Measurements from ENCODE around the gene UNC13A.

UNC13A gene

DNA sequence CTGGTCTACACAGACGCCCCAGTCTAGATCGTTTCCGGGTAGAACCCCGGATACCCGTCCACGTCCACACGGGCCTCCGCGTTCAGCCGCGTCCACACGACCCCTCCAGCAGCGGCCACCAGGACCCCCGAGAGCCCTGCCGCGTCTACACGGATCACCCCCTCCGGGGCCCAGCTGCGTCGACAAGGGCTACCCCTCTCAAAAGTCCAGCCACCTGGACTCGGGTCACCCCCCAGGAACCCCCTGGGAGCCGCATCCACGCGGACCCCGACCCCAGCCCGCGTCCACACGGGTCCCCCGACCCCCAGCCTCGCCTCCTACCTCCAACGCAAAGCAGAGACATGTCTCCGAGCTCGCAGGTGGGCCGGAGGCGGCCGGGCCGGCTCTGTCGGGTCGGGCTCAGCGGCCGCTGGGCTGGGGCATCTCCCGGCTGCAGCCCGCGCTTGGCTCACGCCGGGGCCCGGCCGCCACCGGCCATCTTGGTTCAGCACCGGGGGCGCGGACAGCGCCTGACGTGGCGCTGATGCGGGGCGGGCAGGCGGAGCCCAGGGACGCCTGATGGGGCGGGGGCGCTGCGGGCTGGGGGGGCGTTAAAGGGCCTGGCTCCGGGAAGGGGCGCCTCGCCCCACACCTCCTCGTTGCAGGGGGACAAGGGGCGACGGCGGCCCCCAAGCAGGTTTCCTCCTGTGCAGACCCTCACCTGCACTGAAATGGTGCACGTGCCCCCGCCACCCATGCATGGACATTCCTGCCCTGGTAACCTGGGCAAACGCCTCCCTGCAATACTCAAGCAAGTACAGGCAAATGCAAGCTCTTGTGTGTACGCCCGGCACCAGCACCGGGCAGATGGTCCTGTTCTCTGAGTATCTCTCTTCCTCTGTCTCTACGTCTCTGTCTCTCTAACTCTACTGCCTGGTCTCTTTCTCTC, at the start of gene UNC13A:
Gene UNC13A, minus strand, starts transcription at position 498 of the 928 bp plus-strand sequence. Its CDS starts 155 bp downstream, at position 343.
- peak in 2 of 4 experiments; percentile 8 to 47 for DNase-seq

DNA sequence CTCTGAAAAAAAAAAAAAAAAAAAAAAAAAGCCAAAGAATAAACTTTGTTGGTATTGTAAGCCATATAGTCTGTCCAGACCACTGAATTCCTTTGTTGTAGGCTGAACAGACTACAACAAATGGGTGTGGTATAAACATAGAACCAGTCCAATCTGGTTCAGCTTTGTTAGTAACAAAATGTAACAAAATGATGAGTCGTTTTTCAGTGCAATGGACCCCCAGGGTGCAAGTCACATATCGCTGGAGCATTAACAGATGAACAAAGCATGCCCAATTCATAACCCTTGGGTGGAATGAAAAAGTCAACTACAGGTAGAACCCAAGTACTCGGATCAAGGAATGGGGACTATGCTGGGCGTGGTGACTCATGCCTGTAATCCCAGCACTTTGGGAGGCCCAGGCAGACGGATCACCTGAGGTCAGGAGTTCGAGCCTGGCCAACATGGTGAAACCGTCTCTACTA, 49.6 kb upstream of the UNC13A start:
- no peak for DNase-seq

DNA sequence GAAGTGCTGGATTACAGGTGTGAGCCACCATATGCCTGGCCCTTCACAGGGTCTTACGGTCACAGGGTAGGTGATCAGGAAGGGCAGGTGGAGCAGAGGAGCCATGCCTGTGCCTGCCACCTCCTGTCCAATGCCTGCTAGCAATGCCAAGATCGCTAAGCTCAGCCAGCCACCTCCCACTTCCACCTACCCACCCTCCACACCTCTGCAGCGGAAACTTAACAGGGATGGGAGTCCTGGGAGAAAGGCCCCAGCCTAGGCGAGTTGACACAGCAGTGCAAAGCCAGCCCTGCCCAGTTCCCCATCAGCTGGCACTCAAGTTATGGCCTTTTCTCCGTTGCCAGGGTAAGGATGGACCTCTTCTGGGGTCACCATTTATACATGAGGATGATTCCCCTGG, 47.3 kb upstream of the UNC13A start:
- no peak for DNase-seq

DNA sequence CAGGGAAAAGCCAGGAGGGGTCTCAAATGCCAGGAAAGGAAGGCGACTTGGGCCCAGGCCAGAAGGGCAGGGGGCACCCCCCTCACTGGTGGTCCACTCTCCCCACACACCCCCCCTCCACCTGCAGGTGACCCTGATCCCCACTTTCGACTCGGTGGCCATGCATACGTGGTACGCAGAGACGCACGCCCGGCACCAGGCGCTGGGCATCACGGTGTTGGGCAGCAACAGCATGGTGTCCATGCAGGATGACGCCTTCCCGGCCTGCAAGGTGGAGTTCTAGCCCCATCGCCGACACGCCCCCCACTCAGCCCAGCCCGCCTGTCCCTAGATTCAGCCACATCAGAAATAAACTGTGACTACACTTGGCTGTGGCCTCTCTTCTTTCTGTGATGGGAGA, 46.0 kb upstream of the UNC13A start:
- DNase-seq = no peak

DNA sequence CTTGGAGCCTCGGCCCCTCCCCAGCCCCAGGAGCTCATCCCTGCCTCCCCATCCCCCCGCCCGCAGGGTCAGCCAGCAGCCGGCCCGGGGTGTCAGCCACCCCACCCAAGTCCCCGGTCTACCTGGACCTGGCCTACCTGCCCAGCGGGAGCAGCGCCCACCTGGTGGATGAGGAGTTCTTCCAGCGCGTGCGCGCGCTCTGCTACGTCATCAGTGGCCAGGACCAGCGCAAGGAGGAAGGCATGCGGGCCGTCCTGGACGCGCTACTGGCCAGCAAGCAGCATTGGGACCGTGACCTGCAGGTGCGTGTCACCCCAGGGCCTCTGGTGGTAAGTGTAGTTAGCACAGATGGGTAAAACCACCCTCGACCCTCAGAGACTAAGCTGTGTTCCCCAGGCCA, 45.0 kb upstream of the UNC13A start:
- DNase-seq = no peak

DNA sequence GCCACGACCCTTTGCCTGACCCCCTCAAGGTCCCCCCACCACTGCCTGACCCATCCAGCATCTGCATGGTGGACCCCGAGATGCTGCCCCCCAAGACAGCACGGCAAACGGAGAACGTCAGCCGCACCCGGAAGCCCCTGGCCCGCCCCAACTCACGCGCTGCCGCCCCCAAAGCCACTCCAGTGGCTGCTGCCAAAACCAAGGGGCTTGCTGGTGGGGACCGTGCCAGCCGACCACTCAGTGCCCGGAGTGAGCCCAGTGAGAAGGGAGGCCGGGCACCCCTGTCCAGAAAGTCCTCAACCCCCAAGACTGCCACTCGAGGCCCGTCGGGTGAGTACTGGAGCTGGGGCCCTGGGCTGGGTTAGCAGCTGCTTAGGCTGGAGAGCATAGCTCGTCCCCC, 39.7 kb upstream of the UNC13A start:
- DNase-seq = no peak

DNA sequence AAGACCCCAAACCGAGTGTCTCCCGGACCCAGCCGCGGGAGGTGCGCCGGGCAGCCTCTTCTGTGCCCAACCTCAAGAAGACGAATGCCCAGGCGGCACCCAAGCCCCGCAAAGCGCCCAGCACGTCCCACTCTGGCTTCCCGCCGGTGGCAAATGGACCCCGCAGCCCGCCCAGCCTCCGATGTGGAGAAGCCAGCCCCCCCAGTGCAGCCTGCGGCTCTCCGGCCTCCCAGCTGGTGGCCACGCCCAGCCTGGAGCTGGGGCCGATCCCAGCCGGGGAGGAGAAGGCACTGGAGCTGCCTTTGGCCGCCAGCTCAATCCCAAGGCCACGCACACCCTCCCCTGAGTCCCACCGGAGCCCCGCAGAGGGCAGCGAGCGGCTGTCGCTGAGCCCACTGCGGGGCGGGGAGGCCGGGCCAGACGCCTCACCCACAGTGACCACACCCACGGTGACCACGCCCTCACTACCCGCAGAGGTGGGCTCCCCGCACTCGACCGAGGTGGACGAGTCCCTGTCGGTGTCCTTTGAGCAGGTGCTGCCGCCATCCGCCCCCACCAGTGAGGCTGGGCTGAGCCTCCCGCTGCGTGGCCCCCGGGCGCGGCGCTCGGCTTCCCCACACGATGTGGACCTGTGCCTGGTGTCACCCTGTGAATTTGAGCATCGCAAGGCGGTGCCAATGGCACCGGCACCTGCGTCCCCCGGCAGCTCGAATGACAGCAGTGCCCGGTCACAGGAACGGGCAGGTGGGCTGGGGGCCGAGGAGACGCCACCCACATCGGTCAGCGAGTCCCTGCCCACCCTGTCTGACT, 39.0 kb upstream of the UNC13A start:
- no peak for DNase-seq

DNA sequence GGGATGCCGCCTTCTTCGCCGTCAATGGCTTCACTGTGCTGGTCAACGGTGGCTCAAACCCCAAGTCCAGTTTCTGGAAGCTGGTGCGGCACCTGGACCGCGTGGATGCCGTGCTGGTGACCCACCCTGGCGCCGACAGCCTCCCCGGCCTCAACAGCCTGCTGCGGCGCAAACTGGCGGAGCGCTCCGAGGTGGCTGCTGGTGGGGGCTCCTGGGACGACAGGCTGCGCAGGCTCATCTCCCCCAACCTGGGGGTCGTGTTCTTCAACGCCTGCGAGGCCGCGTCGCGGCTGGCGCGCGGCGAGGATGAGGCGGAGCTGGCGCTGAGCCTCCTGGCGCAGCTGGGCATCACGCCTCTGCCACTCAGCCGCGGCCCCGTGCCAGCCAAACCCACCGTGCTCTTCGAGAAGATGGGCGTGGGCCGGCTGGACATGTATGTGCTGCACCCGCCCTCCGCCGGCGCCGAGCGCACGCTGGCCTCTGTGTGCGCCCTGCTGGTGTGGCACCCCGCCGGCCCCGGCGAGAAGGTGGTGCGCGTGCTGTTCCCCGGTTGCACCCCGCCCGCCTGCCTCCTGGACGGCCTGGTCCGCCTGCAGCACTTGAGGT, 38.1 kb upstream of the UNC13A start:
- DNase-seq = no peak

DNA sequence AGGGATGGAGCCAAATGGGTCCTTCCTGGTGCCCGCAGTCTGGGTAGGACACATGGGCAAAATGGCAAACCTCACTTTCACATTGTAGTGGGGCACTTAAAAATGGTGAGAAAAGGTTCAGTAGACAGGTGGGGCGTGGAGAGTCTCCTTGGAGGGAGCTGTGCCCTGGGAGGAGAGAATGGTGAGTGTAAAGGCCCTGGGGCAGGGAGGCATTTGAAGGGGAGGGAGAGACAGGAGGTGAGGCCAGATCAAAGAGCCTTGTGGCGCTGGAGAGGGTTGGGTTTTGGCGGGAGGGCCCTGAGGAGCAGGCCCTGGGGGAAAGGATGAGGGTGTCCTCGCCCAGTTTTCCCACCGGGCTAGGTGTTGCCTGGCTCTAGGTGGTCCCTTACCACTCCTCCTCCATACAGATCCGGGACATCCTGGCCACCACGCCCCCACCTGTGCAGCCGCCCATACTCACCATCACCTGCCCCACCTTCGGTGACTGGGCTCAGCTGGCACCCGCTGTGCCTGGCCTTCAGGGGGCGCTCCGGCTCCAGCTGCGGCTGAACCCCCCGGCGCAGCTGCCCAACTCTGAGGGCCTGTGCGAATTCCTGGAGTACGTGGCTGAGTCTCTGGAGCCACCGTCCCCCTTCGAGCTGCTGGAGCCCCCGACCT, 37.4 kb upstream of the UNC13A start:
- DNase-seq = no peak

DNA sequence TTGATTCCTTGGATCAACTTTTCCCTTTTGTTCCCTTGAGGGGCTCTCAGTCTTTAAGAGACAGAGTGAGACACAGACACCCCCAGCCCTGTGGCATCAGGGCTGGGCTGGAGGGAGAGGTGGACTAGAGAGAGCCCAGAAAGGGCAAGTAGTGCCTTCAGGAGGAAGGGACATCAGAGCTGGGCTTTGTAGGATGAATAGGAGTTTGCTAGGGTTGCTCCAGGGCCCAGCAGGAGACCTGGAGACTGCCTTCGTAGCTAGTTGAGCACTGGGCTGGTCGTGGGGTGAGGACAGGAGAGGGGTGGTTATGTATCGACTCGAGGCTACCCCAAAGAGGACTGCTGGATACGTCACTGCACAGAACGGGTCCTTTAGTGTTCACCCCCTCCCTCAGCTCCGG, 36.5 kb upstream of the UNC13A start:
- no peak for DNase-seq

DNA sequence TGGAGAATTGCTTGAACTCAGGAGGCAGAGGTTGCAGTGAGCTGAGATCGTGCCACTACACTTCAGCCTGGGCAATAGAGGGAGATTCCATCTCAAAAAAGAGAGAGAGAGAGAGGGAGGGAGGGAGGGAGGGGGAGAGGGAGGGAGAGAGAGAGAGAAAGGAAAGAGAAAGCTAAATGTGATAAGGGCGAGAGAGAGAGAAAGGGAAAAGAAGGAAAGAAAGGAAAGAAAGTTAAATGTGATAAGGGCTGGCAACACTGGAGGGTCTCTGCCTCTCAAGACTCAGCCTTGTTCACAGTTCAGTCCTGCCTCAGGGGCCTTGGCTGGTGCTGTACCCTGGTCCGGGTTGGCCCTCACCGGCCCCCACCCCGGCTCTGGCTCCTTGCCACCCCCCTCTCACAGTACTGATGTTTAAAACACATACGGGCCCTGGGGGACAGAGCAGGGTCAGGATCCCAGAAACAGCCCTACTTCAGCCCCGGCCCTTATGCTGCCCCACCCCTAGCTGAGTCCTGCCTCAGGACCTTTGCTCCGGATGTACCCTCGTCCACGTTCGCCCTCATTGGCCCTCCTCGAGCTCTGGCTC, 34.6 kb upstream of the UNC13A start:
- no peak for DNase-seq

DNA sequence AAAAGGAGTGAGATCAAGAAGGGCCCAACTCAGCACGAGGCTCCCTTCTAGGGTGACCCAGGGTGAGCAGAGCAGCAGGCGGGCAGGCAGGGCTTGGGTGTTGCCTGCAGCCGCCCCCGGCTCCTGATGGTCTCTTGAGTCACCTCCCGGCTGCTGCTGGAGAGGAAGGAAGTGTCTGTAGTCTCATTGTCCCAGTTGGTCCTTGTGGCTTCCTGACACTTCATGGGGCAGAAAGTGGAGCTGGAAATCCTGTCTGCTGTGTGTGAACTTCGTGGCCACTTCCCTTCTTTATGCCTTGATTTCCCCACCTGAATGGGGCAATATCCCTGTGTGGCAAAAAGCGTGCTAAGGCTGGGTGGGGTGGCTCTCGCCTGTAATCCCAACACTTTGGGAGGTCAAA, 33.7 kb upstream of the UNC13A start:
- DNase-seq = no peak

DNA sequence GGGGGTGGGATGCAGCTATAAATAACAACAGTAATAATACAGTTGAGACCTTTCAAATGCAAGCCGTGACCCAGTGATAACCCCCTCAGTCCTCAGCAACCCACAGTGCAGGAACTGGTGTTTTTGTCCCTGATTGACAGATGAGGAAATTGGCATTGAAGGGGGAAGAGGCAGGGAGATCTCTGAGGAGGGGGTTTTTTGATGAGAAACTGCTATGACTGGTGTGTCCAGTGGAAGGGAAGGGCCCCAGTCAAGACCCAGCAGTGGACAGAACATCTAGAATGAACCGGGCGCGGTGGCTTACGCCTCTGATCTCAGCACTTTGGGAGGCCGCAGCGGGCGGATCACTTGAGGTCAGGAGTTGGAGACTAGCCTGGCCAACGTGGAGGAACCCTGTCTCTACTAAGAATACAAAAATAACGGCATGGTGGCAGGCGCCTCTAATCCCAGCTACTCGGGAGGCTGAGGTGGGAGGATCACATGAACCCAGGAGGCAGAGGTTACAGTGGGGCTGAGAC, 33.0 kb upstream of the UNC13A start:
- DNase-seq = no peak

DNA sequence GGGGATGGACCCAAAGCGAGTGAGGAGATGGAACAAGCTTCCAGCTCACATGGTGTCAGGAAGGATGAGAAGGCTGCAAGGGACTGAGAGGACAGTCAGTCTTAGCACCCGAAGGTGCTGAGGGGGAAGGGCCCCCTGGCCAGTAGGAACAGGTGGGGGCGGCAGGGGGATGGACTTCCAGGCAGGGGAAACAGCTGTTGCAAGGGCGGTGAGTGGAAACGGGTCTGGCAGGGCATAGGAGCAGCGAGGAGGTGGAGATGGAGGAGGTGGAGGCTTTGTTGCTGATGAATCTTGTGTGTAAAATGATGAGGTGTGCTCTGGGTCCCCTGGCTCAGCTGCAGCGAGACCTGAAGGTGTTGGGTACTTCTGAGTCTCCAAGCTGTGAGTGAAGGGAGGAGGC, 32.3 kb upstream of the UNC13A start:
- DNase-seq = no peak

DNA sequence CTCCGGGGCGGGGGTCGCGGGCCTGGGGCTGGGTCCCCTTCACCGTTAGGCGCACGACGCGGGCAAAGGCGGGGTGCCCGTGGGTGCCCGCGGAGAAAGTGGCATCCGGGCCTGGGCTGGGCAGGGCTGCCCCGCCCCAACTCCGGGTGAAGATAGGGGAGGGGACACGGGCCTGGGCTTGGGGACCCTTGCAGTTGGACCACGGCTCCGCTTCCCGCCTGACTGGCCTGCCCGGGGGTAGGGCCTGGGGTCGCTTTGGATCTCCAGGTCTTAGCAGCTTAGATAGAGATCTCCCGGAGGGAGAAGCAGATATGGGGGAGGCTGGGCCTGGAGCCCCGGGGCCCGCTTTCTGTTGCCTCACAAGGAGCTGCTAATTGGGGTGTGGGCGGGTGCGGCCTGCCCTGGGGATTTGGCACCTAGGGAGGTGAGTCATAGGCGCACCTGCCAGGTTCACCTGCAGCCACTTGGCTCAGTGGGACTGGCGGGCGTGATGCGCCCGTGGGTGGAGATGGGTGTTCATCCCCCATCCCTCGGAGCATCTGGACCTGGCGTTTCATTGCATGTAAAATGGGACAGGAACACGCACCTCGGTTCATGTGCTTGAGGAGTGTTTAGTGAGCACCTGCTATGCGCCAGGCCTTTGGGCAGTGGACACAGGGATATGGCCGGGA, 31.7 kb upstream of the UNC13A start:
- peak in 1 of 4 experiments; percentile 7 for DNase-seq

DNA sequence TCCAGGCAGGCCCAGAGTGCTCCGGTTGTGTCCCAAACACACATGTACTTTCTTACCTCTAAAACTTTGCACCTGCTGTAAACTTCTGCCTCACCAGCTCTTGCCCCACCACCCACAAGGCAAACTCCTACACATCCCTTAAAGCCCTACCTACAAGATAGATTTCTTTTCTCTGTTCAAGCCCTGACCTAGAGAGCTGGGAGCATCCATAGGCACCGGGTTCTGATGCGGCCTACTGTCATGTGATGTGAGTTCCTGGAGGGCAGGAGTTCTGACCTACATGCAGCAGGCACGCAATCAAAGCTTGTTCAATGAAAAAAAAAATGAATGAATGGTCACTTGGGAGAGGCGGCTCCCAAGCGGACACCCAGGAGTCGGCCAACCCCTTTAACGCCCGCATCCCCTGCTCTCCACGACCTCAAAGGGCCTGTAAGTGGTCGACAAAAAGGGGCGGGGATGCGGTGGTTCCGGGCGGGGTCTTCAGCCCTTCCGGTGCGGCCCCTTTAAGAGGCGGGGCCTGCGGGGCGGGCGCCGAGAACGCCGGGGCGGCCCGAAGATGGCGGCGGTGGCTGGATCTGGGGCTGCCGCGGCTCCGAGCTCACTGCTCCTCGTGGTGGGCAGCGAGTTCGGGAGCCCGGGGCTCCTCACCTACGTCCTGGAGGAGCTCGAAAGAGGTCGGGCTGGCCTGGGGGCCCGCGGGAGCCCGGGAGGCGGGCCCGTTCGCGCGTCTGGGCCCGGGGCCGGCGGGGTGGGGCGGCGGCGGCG, 31.0 kb upstream of the UNC13A start, which contains the start of gene MAP1S:
Gene MAP1S, plus strand, starts transcription at position 534 of the 765 bp plus-strand sequence. Its CDS starts 23 bp downstream, at position 557.
- peak; percentile 17 to 54 (median 28) for DNase-seq

DNA sequence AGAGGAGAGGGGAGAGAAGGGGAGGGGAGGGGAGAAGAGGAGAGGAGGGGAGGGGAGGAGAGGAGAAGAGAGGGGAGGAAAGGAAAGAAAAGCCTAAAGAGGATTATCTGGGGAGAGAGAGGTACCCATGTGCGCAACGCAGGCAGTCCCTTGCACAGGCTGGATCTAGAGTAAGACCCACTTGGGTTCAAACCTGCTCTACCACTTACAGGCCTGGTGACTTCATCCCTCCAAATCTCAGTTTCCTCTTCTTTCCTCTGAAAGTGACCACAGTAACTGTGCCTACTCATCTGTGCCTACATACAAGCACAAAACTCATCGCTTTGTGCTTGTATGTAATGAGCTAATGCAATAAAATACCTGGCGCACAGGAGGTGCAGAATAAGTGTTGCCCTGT, 30.4 kb upstream of the UNC13A start:
- no peak for DNase-seq

DNA sequence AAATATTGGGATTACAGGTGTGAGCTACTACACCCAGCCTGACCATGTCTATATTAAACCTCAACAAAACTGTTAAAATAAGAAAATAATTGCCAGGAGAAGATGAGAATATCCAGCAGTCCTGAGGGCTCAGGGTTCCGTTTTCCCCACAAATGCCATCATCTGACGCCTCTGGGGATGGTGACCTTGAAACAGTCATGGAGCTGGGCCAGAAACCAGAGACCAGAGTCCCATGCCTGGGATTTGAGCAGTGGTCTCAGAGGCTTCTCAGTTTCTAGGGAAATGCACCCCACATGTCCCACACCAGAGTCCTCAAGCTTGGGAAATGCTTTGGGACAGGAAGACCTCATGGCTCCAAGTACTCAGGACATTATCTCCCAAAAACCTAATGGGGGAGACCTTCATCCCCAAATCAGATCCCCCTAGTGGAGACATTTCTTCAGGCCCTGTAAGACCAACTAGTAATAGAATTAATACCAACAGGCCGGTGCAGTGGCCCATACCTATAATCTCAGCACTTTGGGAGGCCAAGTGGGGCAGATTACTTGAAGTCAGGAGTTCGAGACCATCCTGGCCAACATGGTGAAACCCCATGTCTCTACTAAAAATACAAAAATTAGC, 28.3 kb upstream of the UNC13A start:
- no peak for DNase-seq

DNA sequence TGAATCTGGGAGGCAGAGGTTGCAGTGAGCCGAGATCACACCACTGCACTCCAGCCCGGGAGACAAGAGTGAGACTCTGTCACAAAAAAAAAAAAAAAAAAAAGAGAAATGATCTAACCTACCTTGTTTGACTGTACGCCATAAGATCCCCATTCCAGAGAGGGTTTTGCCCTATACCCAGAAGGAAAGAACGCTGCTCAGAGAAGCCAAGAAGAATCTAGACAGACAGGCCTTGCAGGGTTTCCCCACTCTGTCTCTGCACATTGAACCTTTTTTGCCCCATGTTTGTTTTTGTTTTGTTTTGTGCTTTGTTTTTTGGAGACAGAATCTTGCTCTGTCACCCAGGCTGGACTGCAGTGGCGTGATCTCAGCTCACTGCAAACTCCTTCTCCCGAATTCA, 23.7 kb upstream of the UNC13A start:
- no peak for DNase-seq

DNA sequence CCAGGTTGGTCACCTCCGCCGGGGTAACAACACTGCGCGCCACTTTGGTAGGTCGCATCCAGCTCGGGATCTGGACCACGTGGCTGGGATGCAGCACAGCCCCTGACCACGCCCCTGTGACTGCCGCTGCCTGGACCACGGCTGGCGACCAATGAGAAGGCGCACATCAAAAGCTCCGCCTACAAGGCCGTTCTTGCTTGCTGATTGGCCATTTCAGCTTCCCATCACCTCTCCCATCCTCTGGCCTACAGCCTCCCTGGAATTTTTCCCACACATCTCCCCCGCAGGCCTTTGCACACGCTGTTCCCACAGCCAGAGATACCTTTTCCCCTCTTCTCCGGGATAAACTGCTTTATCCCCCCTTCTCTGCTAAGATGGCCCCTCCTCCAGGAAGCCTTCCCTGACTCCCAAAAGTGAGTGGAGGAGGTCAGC, 18.6 kb upstream of the UNC13A start:
- no peak for DNase-seq
